ENCODE data around the gene FBXW11. TPM values are rescaled to one million over a fixed set of nuclear protein-coding genes. Genes with fewer than 3 reads are reported as not detected.
"Not testable (repeated sequence)": the region's sequence is repeated elsewhere in the genome, so short reads cannot be mapped to it uniquely, and the experiment has no call there.

Gene FBXW11
- total RNA-seq, 1 experiment from 2014 or later = 52.2 TPM

DNA sequence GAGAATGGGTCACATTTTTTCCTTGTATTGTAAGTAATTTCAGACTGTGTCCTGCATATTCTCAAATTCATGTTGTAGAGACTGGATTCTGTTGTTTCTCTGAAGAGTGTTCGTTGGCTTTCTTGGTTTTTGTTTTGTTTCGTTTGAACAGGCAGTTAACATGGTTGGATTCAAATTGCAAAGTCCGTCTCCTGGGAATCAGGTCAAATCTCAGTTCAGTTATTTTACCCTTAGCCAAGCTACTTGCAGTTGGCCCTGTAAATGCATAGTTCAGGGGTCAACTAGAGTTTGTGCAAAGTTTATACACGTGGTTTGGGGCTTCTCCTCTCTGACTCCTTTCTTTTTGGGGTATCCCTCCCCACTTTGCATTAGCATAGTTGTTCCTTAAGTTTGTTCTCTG lies 21.7 kb upstream of the FBXW11 start:
- Mint-ChIP-seq H3K4me3 (no peak overlapping the region), H3K36me3 (peaks cover 27% of the 10 kb centered on the region), H3K9me3 (peaks cover 35% of the 10 kb centered on the region), H3K27ac (no peak overlapping the region), H3K4me1 (no peaks in the 10 kb centered on the region), H3K27me3 (ENCODE audit: low read depth) (peaks cover 7% of the 10 kb centered on the region; the same call in 1 of the 2 replicates)
- CTCF ChIA-PET = interaction anchor here (0.6 kb wide), 1 partner anchor 28 kb away, joined by 5 read pairs; no protein-coding TSS in a partner anchor
- POLR2A ChIA-PET = interaction anchor here (1.0 kb wide), 1 partner anchor 22 kb away, joined by 3 read pairs; the partner anchor contains the start of gene FBXW11
- TF ChIP-seq GTF2I (CRISPR knock-in tag; conservative IDR thresholded peaks at IDR 0.05) (no peak), NFATC4 (CRISPR knock-in tag; IDR thresholded peaks at IDR 0.05) (no peak)
- TF ChIP-seq, protein P1, sequence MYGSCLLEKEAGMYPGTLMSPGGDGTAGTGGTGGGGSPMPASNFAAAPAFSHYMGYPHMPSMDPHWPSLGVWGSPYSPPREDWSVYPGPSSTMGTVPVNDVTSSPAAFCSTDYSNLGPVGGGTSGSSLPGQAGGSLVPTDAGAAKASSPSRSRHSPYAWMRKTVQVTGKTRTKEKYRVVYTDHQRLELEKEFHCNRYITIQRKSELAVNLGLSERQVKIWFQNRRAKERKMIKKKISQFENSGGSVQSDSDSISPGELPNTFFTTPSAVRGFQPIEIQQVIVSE (CRISPR knock-in tag; IDR thresholded peaks at IDR 0.05; ENCODE audit: borderline replicate concordance) = no peak
- no peak for DNase-seq (ENCODE audit: low spot score)
- no peak for ATAC-seq

DNA sequence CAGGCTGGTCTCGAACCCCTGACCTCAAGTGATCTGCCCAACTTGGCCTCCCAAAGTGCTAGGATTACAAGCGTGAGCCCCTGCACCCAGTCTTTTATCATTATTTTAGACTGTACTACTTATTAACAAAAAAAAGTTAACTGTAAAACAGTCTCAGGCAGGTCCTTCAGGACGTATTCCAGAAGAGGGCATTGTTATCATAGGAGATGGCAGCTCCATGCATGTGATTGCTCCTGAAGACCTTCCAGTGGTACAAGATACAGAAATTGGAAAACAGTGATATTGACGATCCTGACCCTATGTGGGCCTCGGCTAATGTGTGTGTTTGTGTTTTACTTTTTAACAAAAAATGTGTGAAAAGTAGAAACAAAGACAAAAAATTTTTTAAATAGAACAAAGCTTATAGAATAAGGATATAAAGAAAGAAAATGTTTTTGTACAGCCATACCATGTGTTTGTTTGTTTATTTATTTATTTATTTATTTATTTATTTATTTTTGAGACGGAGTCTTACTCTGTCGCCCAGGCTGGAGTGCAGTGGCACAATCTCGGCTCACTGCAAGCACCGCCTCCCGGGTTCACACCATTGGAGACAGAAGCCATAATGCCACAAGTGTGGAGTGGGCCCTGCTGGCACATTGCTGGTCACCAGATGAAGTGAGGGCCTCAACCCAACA lies 13.8 kb upstream of the FBXW11 start:
- CTCF ChIA-PET = interaction anchor here (0.7 kb wide), 1 partner anchor 162 kb away, joined by 3 read pairs; no protein-coding TSS in a partner anchor
- DNase-seq (ENCODE audit: low spot score); H3K27me3 Mint-ChIP-seq (ENCODE audit: low read depth); H3K36me3 Mint-ChIP-seq; H3K9me3 Mint-ChIP-seq; H3K4me3 Mint-ChIP-seq; H3K4me1 Mint-ChIP-seq; ATAC-seq; POLR2A ChIA-PET; H3K27ac Mint-ChIP-seq: not testable (repeated sequence)

DNA sequence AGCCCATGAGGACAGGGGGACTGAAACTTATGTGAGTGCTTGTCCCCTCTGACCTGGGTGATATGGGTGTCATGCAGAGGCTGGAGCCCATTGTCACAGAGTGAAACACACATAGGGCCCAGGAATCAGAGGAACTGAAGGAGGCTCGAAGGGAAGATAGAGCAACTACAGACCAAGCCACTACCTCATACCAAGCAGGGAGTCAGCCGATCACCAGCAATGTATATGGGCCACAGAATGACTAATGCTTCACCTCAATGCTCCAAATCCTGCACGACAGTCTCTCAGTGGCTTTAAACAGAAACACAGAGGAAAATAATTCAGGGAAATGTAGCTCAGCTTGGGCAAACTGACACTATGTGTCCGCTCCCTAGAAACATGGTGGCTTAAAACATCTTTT lies 8.9 kb upstream of the FBXW11 start:
- no peaks in the 10 kb centered on the region for H3K9me3 Mint-ChIP-seq
- ChIA-PET CTCF (interaction anchor here (1.3 kb wide), 1 partner anchor 44 kb away, joined by 4 read pairs; no protein-coding TSS in a partner anchor), POLR2A (no interaction called here)
- H3K4me3 Mint-ChIP-seq = no peak overlapping the region
- ATAC-seq = no peak
- TF ChIP-seq ZBTB21 (CRISPR knock-in tag; IDR thresholded peaks at IDR 0.05; ENCODE audit: borderline replicate concordance) = no peak
- TF ChIP-seq, protein P2, sequence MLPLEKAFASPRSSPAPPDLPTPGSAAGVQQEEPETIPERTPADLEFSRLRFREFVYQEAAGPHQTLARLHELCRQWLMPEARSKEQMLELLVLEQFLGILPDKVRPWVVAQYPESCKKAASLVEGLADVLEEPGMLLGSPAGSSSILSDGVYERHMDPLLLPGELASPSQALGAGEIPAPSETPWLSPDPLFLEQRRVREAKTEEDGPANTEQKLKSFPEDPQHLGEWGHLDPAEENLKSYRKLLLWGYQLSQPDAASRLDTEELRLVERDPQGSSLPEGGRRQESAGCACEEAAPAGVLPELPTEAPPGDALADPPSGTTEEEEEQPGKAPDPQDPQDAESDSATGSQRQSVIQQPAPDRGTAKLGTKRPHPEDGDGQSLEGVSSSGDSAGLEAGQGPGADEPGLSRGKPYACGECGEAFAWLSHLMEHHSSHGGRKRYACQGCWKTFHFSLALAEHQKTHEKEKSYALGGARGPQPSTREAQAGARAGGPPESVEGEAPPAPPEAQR (CRISPR knock-in tag; IDR thresholded peaks at IDR 0.05) = no peak
- TF ChIP-seq GABPB1 (CRISPR knock-in tag; IDR thresholded peaks at IDR 0.05) = no peak
- peaks cover 1% of the 10 kb centered on the region for H3K4me1 Mint-ChIP-seq
- no peak for DNase-seq (ENCODE audit: low spot score)
- no peak overlapping the region for H3K27ac Mint-ChIP-seq
- H3K27me3 Mint-ChIP-seq (ENCODE audit: low read depth) = peaks cover 25% of the 10 kb centered on the region
- no peaks in the 10 kb centered on the region for H3K36me3 Mint-ChIP-seq

DNA sequence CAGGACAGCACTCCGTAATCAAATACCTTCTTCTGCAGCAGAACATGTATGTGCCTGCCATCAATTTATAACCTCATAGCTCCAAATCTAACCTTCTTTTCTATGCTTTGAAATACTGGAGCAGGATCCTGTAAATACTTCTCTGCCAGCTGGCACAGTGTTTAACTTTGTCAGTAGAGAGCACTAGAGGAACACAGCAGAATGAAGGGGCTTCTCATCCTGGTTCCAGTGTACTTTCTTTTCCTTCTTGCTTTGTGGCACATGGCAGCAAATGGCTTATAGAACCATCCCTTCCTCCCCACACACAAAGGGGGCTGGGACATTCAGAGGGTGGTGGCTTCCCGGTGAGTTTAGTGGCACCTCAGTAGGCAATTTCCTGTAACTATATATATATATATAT lies 3.8 kb upstream of the FBXW11 start:
- Mint-ChIP-seq H3K27me3 (ENCODE audit: low read depth) (peaks cover 35% of the 10 kb centered on the region), H3K9me3 (no peaks in the 10 kb centered on the region), H3K4me1 (peaks cover 37% of the 10 kb centered on the region), H3K36me3 (no peaks in the 10 kb centered on the region), H3K4me3 (no peak overlapping the region), H3K27ac (peak overlapping the region; percentile 77)
- POLR2A ChIA-PET = no interaction called here
- no peak for ATAC-seq
- DNase-seq (ENCODE audit: low spot score) = no peak
- CTCF ChIA-PET = interaction anchor here (0.7 to 5.9 kb wide), 6 partner anchors 30 to 441 kb away, joined by 3 to 65 read pairs (median 6); no protein-coding TSS in a partner anchor
- TF ChIP-seq GABPB1 (CRISPR knock-in tag; IDR thresholded peaks at IDR 0.05) (no peak), ZBTB21 (CRISPR knock-in tag; IDR thresholded peaks at IDR 0.05; ENCODE audit: borderline replicate concordance) (no peak), IRF2 (CRISPR knock-in tag; IDR thresholded peaks at IDR 0.05; ENCODE audit: borderline replicate concordance, low read depth) (no peak), HMGA2 (CRISPR knock-in tag; IDR thresholded peaks at IDR 0.05) (no peak), SP1 (CRISPR knock-in tag; conservative IDR thresholded peaks at IDR 0.05) (no peak), ZNF232 (CRISPR knock-in tag; IDR thresholded peaks at IDR 0.05) (no peak), CREB1 (CRISPR knock-in tag; IDR thresholded peaks at IDR 0.05) (no peak), MYBL2 (CRISPR knock-in tag; IDR thresholded peaks at IDR 0.05) (no peak), ZNF423 (CRISPR knock-in tag; IDR thresholded peaks at IDR 0.05) (no peak)
- TF ChIP-seq, protein P3, sequence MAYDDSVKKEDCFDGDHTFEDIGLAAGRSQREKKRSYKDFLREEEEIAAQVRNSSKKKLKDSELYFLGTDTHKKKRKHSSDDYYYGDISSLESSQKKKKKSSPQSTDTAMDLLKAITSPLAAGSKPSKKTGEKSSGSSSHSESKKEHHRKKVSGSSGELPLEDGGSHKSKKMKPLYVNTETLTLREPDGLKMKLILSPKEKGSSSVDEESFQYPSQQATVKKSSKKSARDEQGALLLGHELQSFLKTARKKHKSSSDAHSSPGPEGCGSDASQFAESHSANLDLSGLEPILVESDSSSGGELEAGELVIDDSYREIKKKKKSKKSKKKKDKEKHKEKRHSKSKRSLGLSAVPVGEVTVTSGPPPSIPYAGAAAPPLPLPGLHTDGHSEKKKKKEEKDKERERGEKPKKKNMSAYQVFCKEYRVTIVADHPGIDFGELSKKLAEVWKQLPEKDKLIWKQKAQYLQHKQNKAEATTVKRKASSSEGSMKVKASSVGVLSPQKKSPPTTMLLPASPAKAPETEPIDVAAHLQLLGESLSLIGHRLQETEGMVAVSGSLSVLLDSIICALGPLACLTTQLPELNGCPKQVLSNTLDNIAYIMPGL (CRISPR knock-in tag; IDR thresholded peaks at IDR 0.05) = no peak
- TF ChIP-seq, protein P4, sequence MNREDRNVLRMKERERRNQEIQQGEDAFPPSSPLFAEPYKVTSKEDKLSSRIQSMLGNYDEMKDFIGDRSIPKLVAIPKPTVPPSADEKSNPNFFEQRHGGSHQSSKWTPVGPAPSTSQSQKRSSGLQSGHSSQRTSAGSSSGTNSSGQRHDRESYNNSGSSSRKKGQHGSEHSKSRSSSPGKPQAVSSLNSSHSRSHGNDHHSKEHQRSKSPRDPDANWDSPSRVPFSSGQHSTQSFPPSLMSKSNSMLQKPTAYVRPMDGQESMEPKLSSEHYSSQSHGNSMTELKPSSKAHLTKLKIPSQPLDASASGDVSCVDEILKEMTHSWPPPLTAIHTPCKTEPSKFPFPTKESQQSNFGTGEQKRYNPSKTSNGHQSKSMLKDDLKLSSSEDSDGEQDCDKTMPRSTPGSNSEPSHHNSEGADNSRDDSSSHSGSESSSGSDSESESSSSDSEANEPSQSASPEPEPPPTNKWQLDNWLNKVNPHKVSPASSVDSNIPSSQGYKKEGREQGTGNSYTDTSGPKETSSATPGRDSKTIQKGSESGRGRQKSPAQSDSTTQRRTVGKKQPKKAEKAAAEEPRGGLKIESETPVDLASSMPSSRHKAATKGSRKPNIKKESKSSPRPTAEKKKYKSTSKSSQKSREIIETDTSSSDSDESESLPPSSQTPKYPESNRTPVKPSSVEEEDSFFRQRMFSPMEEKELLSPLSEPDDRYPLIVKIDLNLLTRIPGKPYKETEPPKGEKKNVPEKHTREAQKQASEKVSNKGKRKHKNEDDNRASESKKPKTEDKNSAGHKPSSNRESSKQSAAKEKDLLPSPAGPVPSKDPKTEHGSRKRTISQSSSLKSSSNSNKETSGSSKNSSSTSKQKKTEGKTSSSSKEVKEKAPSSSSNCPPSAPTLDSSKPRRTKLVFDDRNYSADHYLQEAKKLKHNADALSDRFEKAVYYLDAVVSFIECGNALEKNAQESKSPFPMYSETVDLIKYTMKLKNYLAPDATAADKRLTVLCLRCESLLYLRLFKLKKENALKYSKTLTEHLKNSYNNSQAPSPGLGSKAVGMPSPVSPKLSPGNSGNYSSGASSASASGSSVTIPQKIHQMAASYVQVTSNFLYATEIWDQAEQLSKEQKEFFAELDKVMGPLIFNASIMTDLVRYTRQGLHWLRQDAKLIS (CRISPR knock-in tag; IDR thresholded peaks at IDR 0.05; ENCODE audit: borderline replicate concordance) = no peak
- TF ChIP-seq, protein P5, sequence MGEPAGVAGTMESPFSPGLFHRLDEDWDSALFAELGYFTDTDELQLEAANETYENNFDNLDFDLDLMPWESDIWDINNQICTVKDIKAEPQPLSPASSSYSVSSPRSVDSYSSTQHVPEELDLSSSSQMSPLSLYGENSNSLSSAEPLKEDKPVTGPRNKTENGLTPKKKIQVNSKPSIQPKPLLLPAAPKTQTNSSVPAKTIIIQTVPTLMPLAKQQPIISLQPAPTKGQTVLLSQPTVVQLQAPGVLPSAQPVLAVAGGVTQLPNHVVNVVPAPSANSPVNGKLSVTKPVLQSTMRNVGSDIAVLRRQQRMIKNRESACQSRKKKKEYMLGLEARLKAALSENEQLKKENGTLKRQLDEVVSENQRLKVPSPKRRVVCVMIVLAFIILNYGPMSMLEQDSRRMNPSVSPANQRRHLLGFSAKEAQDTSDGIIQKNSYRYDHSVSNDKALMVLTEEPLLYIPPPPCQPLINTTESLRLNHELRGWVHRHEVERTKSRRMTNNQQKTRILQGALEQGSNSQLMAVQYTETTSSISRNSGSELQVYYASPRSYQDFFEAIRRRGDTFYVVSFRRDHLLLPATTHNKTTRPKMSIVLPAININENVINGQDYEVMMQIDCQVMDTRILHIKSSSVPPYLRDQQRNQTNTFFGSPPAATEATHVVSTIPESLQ (CRISPR knock-in tag; IDR thresholded peaks at IDR 0.05) = no peak
- TF ChIP-seq, protein P6, sequence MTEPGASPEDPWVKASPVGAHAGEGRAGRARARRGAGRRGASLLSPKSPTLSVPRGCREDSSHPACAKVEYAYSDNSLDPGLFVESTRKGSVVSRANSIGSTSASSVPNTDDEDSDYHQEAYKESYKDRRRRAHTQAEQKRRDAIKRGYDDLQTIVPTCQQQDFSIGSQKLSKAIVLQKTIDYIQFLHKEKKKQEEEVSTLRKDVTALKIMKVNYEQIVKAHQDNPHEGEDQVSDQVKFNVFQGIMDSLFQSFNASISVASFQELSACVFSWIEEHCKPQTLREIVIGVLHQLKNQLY (CRISPR knock-in tag; IDR thresholded peaks at IDR 0.05) = no peak
